Liver (tissue), 9 donors: ENCODE results near the gene NTM. TPM values are rescaled to one million over a fixed set of nuclear protein-coding genes. Genes with fewer than 3 reads are reported as not detected.

Experiments
- DNase-seq: peaks from one replicate; pipeline ENCODE4 v3.0.0-alpha.2; 2017; ENCODE audit warnings: low spot score
- H3K27ac ChIP-seq, 2 donors: one replicate each; pipeline ENCODE4 v1.7.0; 2013; ENCODE audit warnings: inconsistent platforms in 2 of 2, low read length in 2 of 2, control low read depth in 1 of 2, low read depth in 1 of 2, mild to moderate bottlenecking in 1 of 2
- H3K27me3 ChIP-seq, 4 donors: one replicate each; pipeline versions ENCODE4 v1.6.1 to v1.7.0; 2013; ENCODE audit warnings: low read length in 3 of 4, inconsistent platforms in 1 of 4, mild to moderate bottlenecking in 1 of 4, moderate library complexity in 1 of 4; ENCODE audit not compliant: control insufficient read depth in 4 of 4, insufficient read depth in 4 of 4
- H3K36me3 ChIP-seq, 4 donors: one replicate each; pipeline versions ENCODE4 v1.6.1 to v1.7.0; 2013; ENCODE audit warnings: low read length in 3 of 4, mild to moderate bottlenecking in 3 of 4, low read depth in 1 of 4, moderate library complexity in 1 of 4; ENCODE audit not compliant: control insufficient read depth in 4 of 4, insufficient read depth in 3 of 4
- H3K4me1 ChIP-seq, 4 donors: one replicate each; pipeline versions ENCODE4 v1.6.1 to v1.7.0; 2013; ENCODE audit warnings: low read length in 3 of 4, mild to moderate bottlenecking in 3 of 4, moderate library complexity in 1 of 4; ENCODE audit not compliant: control insufficient read depth in 4 of 4, insufficient read depth in 4 of 4
- H3K4me3 ChIP-seq, 3 donors: one replicate each; pipeline versions ENCODE4 v1.6.1 to v1.7.0; 2013; ENCODE audit warnings: low read length in 3 of 3, control low read depth in 1 of 3, low read depth in 1 of 3, mild to moderate bottlenecking in 1 of 3
- H3K9ac ChIP-seq, 2 donors: one replicate each; pipeline ENCODE4 v1.7.0; 2013; ENCODE audit warnings: low read length in 2 of 2, mild to moderate bottlenecking in 2 of 2, moderate library complexity in 2 of 2, control low read depth in 1 of 2, low read depth in 1 of 2
- H3K9me3 ChIP-seq, 4 donors: one replicate each; pipeline versions ENCODE4 v1.6.1 to v1.7.0; 2013; ENCODE audit warnings: low read length in 3 of 4; ENCODE audit not compliant: control insufficient read depth in 4 of 4
- ATF3 ChIP-seq: IDR thresholded peaks from 2 replicates; pipeline ENCODE4 v1.6.1; 2016; ENCODE audit warnings: antibody characterized with exemption
- EGR1 ChIP-seq, 2 donors: IDR thresholded peaks; 2 replicates each; pipeline ENCODE4 v1.6.1; 2016 to 2018; ENCODE audit warnings: antibody characterized with exemption in 2 of 2, low read depth in 2 of 2
- FOXA1 ChIP-seq: IDR thresholded peaks from 2 replicates; pipeline ENCODE4 v1.6.1; 2016; ENCODE audit warnings: antibody characterized with exemption
- FOXA2 ChIP-seq: IDR thresholded peaks from 2 replicates; pipeline ENCODE4 v1.6.1; 2016; ENCODE audit warnings: antibody characterized with exemption
- GABPA ChIP-seq, 2 donors: IDR thresholded peaks in 1 of 2; conservative IDR thresholded peaks in 1 of 2; 2 replicates each; pipeline ENCODE4 v1.6.1; 2016; ENCODE audit warnings: antibody characterized with exemption in 2 of 2, mild to moderate bottlenecking in 1 of 2, moderate library complexity in 1 of 2
- HNF4A ChIP-seq, 2 donors: conservative IDR thresholded peaks; 2 replicates each; pipeline ENCODE4 v1.6.1; 2016; ENCODE audit warnings: antibody characterized with exemption in 2 of 2, mild to moderate bottlenecking in 2 of 2
- HNF4G ChIP-seq: IDR thresholded peaks from 2 replicates; pipeline ENCODE4 v1.6.1; 2016; ENCODE audit warnings: antibody characterized with exemption
- JUND ChIP-seq, 2 donors: IDR thresholded peaks; 2 replicates each; pipeline ENCODE4 v1.6.1; 2016; ENCODE audit warnings: antibody characterized with exemption in 2 of 2
- NR2F2 ChIP-seq: IDR thresholded peaks from 2 replicates; pipeline ENCODE4 v1.6.1; 2016; ENCODE audit warnings: antibody characterized with exemption
- RAD21 ChIP-seq, 2 donors: IDR thresholded peaks; 2 replicates each; pipeline ENCODE4 v1.6.1; 2016; ENCODE audit warnings: antibody characterized with exemption in 2 of 2, mild to moderate bottlenecking in 2 of 2
- REST ChIP-seq: IDR thresholded peaks from 2 replicates; pipeline ENCODE4 v1.6.1; 2016; ENCODE audit warnings: antibody characterized with exemption, mild to moderate bottlenecking
- RXRA ChIP-seq, 2 donors: IDR thresholded peaks; 2 replicates each; pipeline ENCODE4 v1.6.1; 2017 to 2018; ENCODE audit warnings: antibody characterized with exemption in 2 of 2, mild to moderate bottlenecking in 1 of 2
- SP1 ChIP-seq: IDR thresholded peaks from 2 replicates; pipeline ENCODE4 v1.6.1; 2018; ENCODE audit warnings: antibody characterized with exemption, mild to moderate bottlenecking
- TAF1 ChIP-seq: conservative IDR thresholded peaks from 2 replicates; pipeline ENCODE4 v1.6.1; 2016; ENCODE audit warnings: antibody characterized with exemption, mild to moderate bottlenecking
- YY1 ChIP-seq: IDR thresholded peaks from 2 replicates; pipeline ENCODE4 v1.6.1; 2016; ENCODE audit warnings: antibody characterized with exemption, mild to moderate bottlenecking
- ZBTB33 ChIP-seq: IDR thresholded peaks from 2 replicates; pipeline ENCODE4 v1.6.1; 2016; ENCODE audit warnings: antibody characterized with exemption
- WGBS: extraction: QIAGEN DNeasy Blood & Tissue Kit; methylation state at CpG from one replicate; pipeline ENCODE4 v1.1.7; 2013; 5-methylcytosine and 5-hydroxymethylcytosine counted together
- polyA plus RNA-seq, 2 donors: library from polyadenylated mRNA; stranded (reverse) in 1 of 2; unstranded in 1 of 2; fragments of 200-250 nt in 1 of 2; fragments of >200 nt in 1 of 2; fragmentation: Nextera tagmentation in 1 of 2; extraction: Ambion mirVana in 1 of 2; gene quantifications; one replicate each; pipeline versions ENCODE4 v1.2.1 to v1.2.3, GENCODE V29; 2013 to 2015
- total RNA-seq, 2 donors: library from RNA; depleted of rRNA; stranded (reverse); fragments of >200 nt; gene quantifications; one replicate each; pipeline ENCODE4 v1.2.3, GENCODE V29; 2014
- donor health status: healthy.
- donor health status: healthy.
- donor health status: healthy.
- donor health status: healthy.
- donor health status: healthy.

Gene NTM
- total and polyA plus RNA-seq, 4 donors: 0.08 to 1.1 (median 0.08) TPM; not detected in 1

- TF ChIP-seq ATF3 (no peak), JUND (IDR thresholded peaks at IDR 0.05) (no peak), HNF4G (no peak), EGR1 (IDR thresholded peaks at IDR 0.05; ENCODE audit: low read depth in 2 of 2) (no peak), HNF4A (conservative IDR thresholded peaks at IDR 0.05) (no peak), YY1 (no peak)
- Histone ChIP-seq H3K27me3 (no peaks in the 10 kb centered on the region), H3K4me3 (no peak overlapping the region), H3K9me3 (peaks cover 7 to 30% (median 14%) of the 10 kb centered on the region in 4 donors), H3K4me1 (no peaks in the 10 kb centered on the region), H3K27ac (no peak overlapping the region), H3K9ac (no peak overlapping the region), H3K36me3 (no peaks in the 10 kb centered on the region)
- WGBS: 81% methylated on average over 3 of the region's 3 CpGs
- DNase-seq: no peak
These were observed 718.1 kb downstream of the NTM start for GRCh38 chr11:132088551-132088950.

GRCh38 chr11:132093536-132094259, 723.3 kb downstream of the NTM start:
- Histone ChIP-seq H3K4me3 (no peak overlapping the region), H3K4me1 (no peaks in the 10 kb centered on the region), H3K9ac (no peak overlapping the region), H3K36me3 (no peaks in the 10 kb centered on the region), H3K27ac (no peak overlapping the region), H3K9me3 (no peaks in the 10 kb centered on the region), H3K27me3 (no peaks in the 10 kb centered on the region)
- TF ChIP-seq RXRA (IDR thresholded peaks at IDR 0.05) (no peak), FOXA1 (no peak), GABPA (IDR thresholded peaks at IDR 0.05 in 1 of 2, conservative IDR thresholded peaks at IDR 0.05 in 1 of 2) (no peak), SP1 (no peak), RAD21 (IDR thresholded peaks at IDR 0.05) (no peak), REST (no peak), YY1 (no peak), HNF4G (no peak), ZBTB33 (no peak), TAF1 (no peak), NR2F2 (no peak), EGR1 (IDR thresholded peaks at IDR 0.05; ENCODE audit: low read depth in 2 of 2) (no peak), ATF3 (no peak), JUND (IDR thresholded peaks at IDR 0.05) (no peak), HNF4A (conservative IDR thresholded peaks at IDR 0.05) (no peak), FOXA2 (no peak)
- WGBS: 68% methylated on average over 7 of the region's 7 CpGs
- DNase-seq: no peak
